ENCODE measurements around the gene NSUN2.

NSUN2 gene

GRCh38 chr5:6573651-6574101 is 59.2 kb downstream of the NSUN2 start:
- CTCF ChIA-PET = interaction anchor here (0.6 to 0.7 kb wide), 2 partner anchors 277 to 1092 kb away, joined by 3 to 6 read pairs; no protein-coding TSS in a partner anchor
- Histone ChIP-seq H3K4me1 (ENCODE audit: control insufficient read depth, insufficient read depth, low read length) (no peaks in the 10 kb centered on the region), H3K36me3 (ENCODE audit: control insufficient read depth in 2 of 2, insufficient read depth in 1 of 2, low read length in 2 of 2) (no peaks in the 10 kb centered on the region), H3K9me3 (ENCODE audit: control insufficient read depth, insufficient read depth, low read depth, low read length) (no peaks in the 10 kb centered on the region), H3K27ac (ENCODE audit: extremely low read depth, low read depth, low read length) (no peak overlapping the region), H3K4me3 (ENCODE audit: low read depth, low read length) (no peak overlapping the region)
- TF ChIP-seq ZNF704 (tag by site-specific recombination; IDR thresholded peaks at IDR 0.05) = no peak
- no peak for TF ChIP-seq KLF1 (tag by site-specific recombination; IDR thresholded peaks at IDR 0.05)
- TF ChIP-seq ZNF558 (tag by site-specific recombination; IDR thresholded peaks at IDR 0.05) = no peak
- no peak for TF ChIP-seq PRDM2 (tag by site-specific recombination; IDR thresholded peaks at IDR 0.05; ENCODE audit: borderline replicate concordance)
- TF ChIP-seq ZNF19 (tag by site-specific recombination; IDR thresholded peaks at IDR 0.05; ENCODE audit: low read depth) = no peak
- TF ChIP-seq ZNF23 (tag by site-specific recombination; IDR thresholded peaks at IDR 0.05; ENCODE audit: borderline replicate concordance) = no peak
- no peak for TF ChIP-seq ZNF610 (tag by site-specific recombination; IDR thresholded peaks at IDR 0.05; ENCODE audit: borderline replicate concordance)
- TF ChIP-seq ZNF48 (tag by site-specific recombination; IDR thresholded peaks at IDR 0.05) = no peak
- no peak for TF ChIP-seq ZBTB7A (tag by site-specific recombination; IDR thresholded peaks at IDR 0.05; ENCODE audit: low read depth)
- no peak for TF ChIP-seq ZNF175 (tag by site-specific recombination; IDR thresholded peaks at IDR 0.05)
- no peak for TF ChIP-seq SP2 (tag by site-specific recombination; IDR thresholded peaks at IDR 0.05)
- POLR2A ChIA-PET = no interaction called here

GRCh38 chr5:6572825-6573380 is 59.9 kb downstream of the NSUN2 start:
- ChIA-PET POLR2A (no interaction called here), CTCF (interaction anchor here (0.6 kb wide), 1 partner anchor 276 kb away, joined by 6 read pairs; no protein-coding TSS in a partner anchor)
- Histone ChIP-seq H3K4me3 (ENCODE audit: low read depth, low read length) (no peak overlapping the region), H3K4me1 (ENCODE audit: control insufficient read depth, insufficient read depth, low read length) (no peaks in the 10 kb centered on the region), H3K27ac (ENCODE audit: extremely low read depth, low read depth, low read length) (no peak overlapping the region), H3K36me3 (ENCODE audit: control insufficient read depth in 2 of 2, insufficient read depth in 1 of 2, low read length in 2 of 2) (no peaks in the 10 kb centered on the region), H3K9me3 (ENCODE audit: control insufficient read depth, insufficient read depth, low read depth, low read length) (no peaks in the 10 kb centered on the region)
- TF ChIP-seq ZNF521 (tag by site-specific recombination; IDR thresholded peaks at IDR 0.05) (no peak), FEZF1 (tag by site-specific recombination; IDR thresholded peaks at IDR 0.05) (no peak), ZNF747 (tag by site-specific recombination; IDR thresholded peaks at IDR 0.05) (no peak), SP3 (tag by site-specific recombination; IDR thresholded peaks at IDR 0.05) (no peak), ZNF146 (tag by site-specific recombination; IDR thresholded peaks at IDR 0.05) (no peak), ZNF776 (tag by site-specific recombination; IDR thresholded peaks at IDR 0.05; ENCODE audit: borderline replicate concordance) (no peak), OSR2 (tag by site-specific recombination; IDR thresholded peaks at IDR 0.05) (no peak)
